Neural progenitor cell (in vitro differentiated cells): ENCODE measurements around the gene CDSN.

Source experiments
- EZH2 ChIP-seq: fragments of 200-600 bp; sonication (generic); IDR thresholded peaks from 2 replicates; pipeline ENCODE4 v1.6.1; 2017; ENCODE audit warnings: antibody characterized with exemption, mild to moderate bottlenecking, moderate library complexity
- EZH2phosphoT487 ChIP-seq: fragments of 200-600 bp; sonication (generic); IDR thresholded peaks from 2 replicates; pipeline ENCODE4 v1.6.1; 2017; ENCODE audit warnings: antibody characterized with exemption
- TF ChIP-seq, protein P1 (sequence below): fragments of 200-600 bp; sonication (generic); IDR thresholded peaks from 2 replicates; pipeline ENCODE4 v1.5.1; 2017; ENCODE audit warnings: antibody characterized with exemption, mild to moderate bottlenecking

DNA sequence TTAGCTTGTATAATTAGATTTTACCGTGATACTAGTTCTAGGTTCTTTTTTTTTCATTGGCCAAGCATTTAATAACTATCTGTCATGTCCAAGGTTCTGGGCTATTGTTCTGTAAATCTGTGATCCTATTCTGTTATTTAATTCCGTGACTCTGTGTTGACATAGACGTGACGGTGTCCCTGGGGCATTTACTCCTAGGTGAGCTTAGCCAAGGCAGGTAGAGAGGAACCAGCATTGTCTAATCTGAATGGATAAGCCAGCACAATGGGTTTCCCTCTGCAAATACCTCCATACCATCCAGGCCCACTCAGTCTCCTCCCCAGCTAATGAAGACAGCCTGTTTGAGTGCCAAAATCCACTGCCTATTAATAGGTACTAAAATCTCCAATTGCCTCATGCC lies 8.9 kb upstream of the CDSN start:
- TF ChIP-seq EZH2, result no peak
- TF ChIP-seq, protein P1, sequence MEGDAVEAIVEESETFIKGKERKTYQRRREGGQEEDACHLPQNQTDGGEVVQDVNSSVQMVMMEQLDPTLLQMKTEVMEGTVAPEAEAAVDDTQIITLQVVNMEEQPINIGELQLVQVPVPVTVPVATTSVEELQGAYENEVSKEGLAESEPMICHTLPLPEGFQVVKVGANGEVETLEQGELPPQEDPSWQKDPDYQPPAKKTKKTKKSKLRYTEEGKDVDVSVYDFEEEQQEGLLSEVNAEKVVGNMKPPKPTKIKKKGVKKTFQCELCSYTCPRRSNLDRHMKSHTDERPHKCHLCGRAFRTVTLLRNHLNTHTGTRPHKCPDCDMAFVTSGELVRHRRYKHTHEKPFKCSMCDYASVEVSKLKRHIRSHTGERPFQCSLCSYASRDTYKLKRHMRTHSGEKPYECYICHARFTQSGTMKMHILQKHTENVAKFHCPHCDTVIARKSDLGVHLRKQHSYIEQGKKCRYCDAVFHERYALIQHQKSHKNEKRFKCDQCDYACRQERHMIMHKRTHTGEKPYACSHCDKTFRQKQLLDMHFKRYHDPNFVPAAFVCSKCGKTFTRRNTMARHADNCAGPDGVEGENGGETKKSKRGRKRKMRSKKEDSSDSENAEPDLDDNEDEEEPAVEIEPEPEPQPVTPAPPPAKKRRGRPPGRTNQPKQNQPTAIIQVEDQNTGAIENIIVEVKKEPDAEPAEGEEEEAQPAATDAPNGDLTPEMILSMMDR, result no peak
- no peak for TF ChIP-seq EZH2phosphoT487
